HEK293 (cell line): ENCODE data around the gene MPPE1.

Source experiments
- ZBTB7A ChIP-seq: fragments of 450-650 bp; formaldehyde crosslinking; IDR thresholded peaks from 2 replicates; pipeline ENCODE4 v1.5.1; 2016; ENCODE audit warnings: low read depth, missing biosample characterization, missing genetic modification characterization
- TF ChIP-seq, protein P1 (sequence below): fragments of 450-650 bp; formaldehyde crosslinking; IDR thresholded peaks from 2 replicates; pipeline ENCODE4 v1.5.1; 2016; ENCODE audit warnings: missing biosample characterization, missing genetic modification characterization

DNA sequence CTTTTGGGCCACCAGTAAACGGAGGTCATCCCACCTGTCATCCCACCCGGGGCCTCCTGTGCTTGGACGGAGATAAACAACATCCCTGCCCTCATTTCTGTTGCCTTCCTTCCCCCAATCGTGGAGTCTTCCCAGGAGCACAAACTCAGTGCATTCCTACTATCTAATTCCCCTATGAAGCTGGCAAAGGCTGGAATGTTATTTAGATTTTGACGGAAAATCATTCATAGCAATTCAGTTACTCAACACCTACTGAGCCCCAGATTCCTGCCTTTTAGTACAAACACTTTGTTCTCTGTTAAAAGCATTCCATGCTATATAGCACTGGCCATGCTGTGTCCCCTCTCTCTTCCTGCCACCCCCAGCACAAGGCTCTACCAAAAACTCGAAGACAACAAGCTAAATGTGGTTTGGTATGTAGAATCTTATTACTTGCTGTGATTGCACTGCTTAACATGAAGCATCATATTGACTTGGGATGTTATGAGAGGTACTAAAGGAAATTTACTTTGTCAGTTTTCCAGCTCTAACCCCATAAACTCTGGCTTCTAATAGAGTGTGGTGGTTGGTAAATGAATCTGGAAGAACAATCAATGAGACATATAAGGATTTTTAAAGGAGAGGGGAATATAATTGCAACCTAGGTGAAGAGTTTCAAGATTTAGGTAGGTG, 40.9 kb upstream of the MPPE1 start:
- TF ChIP-seq, protein P1, sequence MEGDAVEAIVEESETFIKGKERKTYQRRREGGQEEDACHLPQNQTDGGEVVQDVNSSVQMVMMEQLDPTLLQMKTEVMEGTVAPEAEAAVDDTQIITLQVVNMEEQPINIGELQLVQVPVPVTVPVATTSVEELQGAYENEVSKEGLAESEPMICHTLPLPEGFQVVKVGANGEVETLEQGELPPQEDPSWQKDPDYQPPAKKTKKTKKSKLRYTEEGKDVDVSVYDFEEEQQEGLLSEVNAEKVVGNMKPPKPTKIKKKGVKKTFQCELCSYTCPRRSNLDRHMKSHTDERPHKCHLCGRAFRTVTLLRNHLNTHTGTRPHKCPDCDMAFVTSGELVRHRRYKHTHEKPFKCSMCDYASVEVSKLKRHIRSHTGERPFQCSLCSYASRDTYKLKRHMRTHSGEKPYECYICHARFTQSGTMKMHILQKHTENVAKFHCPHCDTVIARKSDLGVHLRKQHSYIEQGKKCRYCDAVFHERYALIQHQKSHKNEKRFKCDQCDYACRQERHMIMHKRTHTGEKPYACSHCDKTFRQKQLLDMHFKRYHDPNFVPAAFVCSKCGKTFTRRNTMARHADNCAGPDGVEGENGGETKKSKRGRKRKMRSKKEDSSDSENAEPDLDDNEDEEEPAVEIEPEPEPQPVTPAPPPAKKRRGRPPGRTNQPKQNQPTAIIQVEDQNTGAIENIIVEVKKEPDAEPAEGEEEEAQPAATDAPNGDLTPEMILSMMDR (tag by site-specific recombination) = no peak
- no peak for TF ChIP-seq ZBTB7A (tag by site-specific recombination)
